CD14-positive monocyte (primary cell): ENCODE results near the gene IGSF9. TPM values are rescaled to one million over a fixed set of nuclear protein-coding genes. Genes with fewer than 3 reads are reported as not detected.

Experiments used
- DNase-seq, 3 donors: peaks; one replicate each; pipeline ENCODE4 v3.0.0-alpha.2; 2011 to 2022
- H2AFZ ChIP-seq: 2 replicates; pipeline ENCODE4 v1.6.0; 2012; ENCODE audit warnings: mild to moderate bottlenecking, low read depth, low read length, inconsistent platforms; ENCODE audit not compliant: insufficient read depth, poor library complexity, severe bottlenecking
- H3K27ac ChIP-seq, 2 donors: 1 replicate in 1 of 2; 2 replicates in 1 of 2; pipeline ENCODE4 v1.5.1; 2012 to 2013; ENCODE audit warnings: low read length in 2 of 2, control low read depth in 1 of 2, inconsistent platforms in 1 of 2, low read depth in 1 of 2, mild to moderate bottlenecking in 1 of 2
- H3K27me3 ChIP-seq, 2 donors: one replicate each; pipeline versions ENCODE4 v1.6.0 to v1.6.1; 2011 to 2013; ENCODE audit warnings: low read length in 2 of 2; ENCODE audit not compliant: control insufficient read depth in 2 of 2, insufficient read depth in 2 of 2
- H3K36me3 ChIP-seq, 2 donors: replicated peaks in 1 of 2; 1 replicate in 1 of 2; 2 replicates in 1 of 2; pipeline versions ENCODE4 v1.5.1 to v1.6.1; 2012 to 2013; ENCODE audit warnings: low read length in 2 of 2, control low read depth in 1 of 2, inconsistent platforms in 1 of 2, mild to moderate bottlenecking in 1 of 2; ENCODE audit not compliant: insufficient read depth in 2 of 2, control insufficient read depth in 1 of 2
- H3K4me1 ChIP-seq, 2 donors: 1 replicate in 1 of 2; 2 replicates in 1 of 2; pipeline versions ENCODE4 v1.5.1 to v1.6.1; 2012 to 2013; ENCODE audit warnings: low read length in 2 of 2, control low read depth in 1 of 2, inconsistent platforms in 1 of 2, mild to moderate bottlenecking in 1 of 2, moderate library complexity in 1 of 2; ENCODE audit not compliant: insufficient read depth in 2 of 2, control insufficient read depth in 1 of 2
- H3K4me2 ChIP-seq: replicated peaks from 2 replicates; pipeline ENCODE3; 2012; ENCODE audit warnings: low read length, moderate library complexity, mild to moderate bottlenecking; ENCODE audit not compliant: poor library complexity, severe bottlenecking; ENCODE audit errors: extremely low read depth
- H3K4me3 ChIP-seq, 3 experiments: fragments of 200-600 bp in 1 of 3; sonication (generic) in 1 of 3; replicated peaks in 1 of 3; 1 replicate in 2 of 3; 2 replicates in 1 of 3; pipeline ENCODE4 v1.5.1; 2011 to 2013; ENCODE audit warnings: low read length in 3 of 3, mild to moderate bottlenecking in 3 of 3, control low read depth in 2 of 3, low read depth in 2 of 3, inconsistent platforms in 1 of 3, moderate library complexity in 1 of 3
- H3K79me2 ChIP-seq: 2 replicates; pipeline ENCODE4 v1.6.0; 2012; ENCODE audit warnings: mild to moderate bottlenecking, control low read depth, inconsistent platforms, low read length, moderate library complexity; ENCODE audit not compliant: insufficient read depth
- H3K9ac ChIP-seq: 2 replicates; pipeline ENCODE4 v1.6.0; 2017; ENCODE audit warnings: low read length, mild to moderate bottlenecking; ENCODE audit not compliant: insufficient read depth, poor library complexity, severe bottlenecking
- H3K9me3 ChIP-seq, 2 donors: replicated peaks in 1 of 2; 1 replicate in 1 of 2; 2 replicates in 1 of 2; pipeline versions ENCODE4 v1.5.1 to v1.6.1; 2012 to 2013; ENCODE audit warnings: low read length in 2 of 2, control low read depth in 1 of 2; ENCODE audit not compliant: control insufficient read depth in 1 of 2, insufficient read depth in 1 of 2
- H4K20me1 ChIP-seq: 2 replicates; pipeline ENCODE4 v1.6.0; 2012; ENCODE audit warnings: mild to moderate bottlenecking, low read length, control low read depth, moderate library complexity; ENCODE audit not compliant: insufficient read depth
- H3K27ac Mint-ChIP-seq, 7 donors: one replicate each; pipeline ENCODE4 v1.8.0; 2020; ENCODE audit warnings: mild to moderate bottlenecking in 7 of 7, mixed read lengths in 7 of 7, moderate library complexity in 6 of 7, inconsistent platforms in 2 of 7
- H3K27me3 Mint-ChIP-seq, 3 donors: one replicate each; pipeline ENCODE4 v1.8.0; 2021 to 2022; ENCODE audit warnings: low read depth in 3 of 3, mild to moderate bottlenecking in 3 of 3, mixed read lengths in 3 of 3, moderate library complexity in 3 of 3, inconsistent platforms in 1 of 3
- H3K36me3 Mint-ChIP-seq, 2 donors: one replicate each; pipeline ENCODE4 v1.8.0; 2020; ENCODE audit warnings: mixed read lengths in 2 of 2, inconsistent platforms in 1 of 2, mild to moderate bottlenecking in 1 of 2
- H3K4me1 Mint-ChIP-seq: one replicate; pipeline ENCODE4 v1.8.0; 2020; ENCODE audit warnings: mild to moderate bottlenecking, mixed read lengths
- H3K4me3 Mint-ChIP-seq, 2 donors: one replicate each; pipeline ENCODE4 v1.8.0; 2020; ENCODE audit warnings: mild to moderate bottlenecking in 2 of 2, mixed read lengths in 2 of 2, moderate library complexity in 1 of 2
- H3K9me3 Mint-ChIP-seq, 7 donors: one replicate each; pipeline ENCODE4 v1.8.0; 2020 to 2022; ENCODE audit warnings: mixed read lengths in 7 of 7, mild to moderate bottlenecking in 6 of 7, moderate library complexity in 6 of 7, inconsistent platforms in 2 of 7
- WGBS: methylation state at CpG from one replicate; pipeline ENCODE4 v1.1.5; 2013; ENCODE audit warnings: missing lambda C conversion rate; ENCODE audit not compliant: insufficient coverage; 5-methylcytosine and 5-hydroxymethylcytosine counted together
- intact Hi-C, 2 donors: fragments of 100-400 bp; cut with micrococcal nuclease; formaldehyde crosslinking; loops; one replicate each; pipeline versions ENCODE4 v1.15.0 to v1.15.1; 2023
- polyA plus RNA-seq, 3 donors: library from polyadenylated mRNA; depleted of rRNA in 1 of 3; unstranded in 2 of 3; stranded (reverse) in 1 of 3; fragments of 300-500 nt in 2 of 3; fragments of >200 nt in 1 of 3; fragmentation: Illumina TruSeq in 2 of 3; gene quantifications; 1 replicate in 2 of 3; 2 replicates in 1 of 3; pipeline ENCODE4 v1.2.3, GENCODE V29; 2012 to 2021
- TF ChIP-seq, protein P1 (sequence below): fragments of 200-600 bp; IDR thresholded peaks from one replicate; pipeline ENCODE4 v1.8.0; 2022; ENCODE audit warnings: antibody characterized with exemption, mild to moderate bottlenecking

Gene IGSF9
- polyA plus RNA-seq, 3 donors: 0.04 TPM; not detected in 2

DNA sequence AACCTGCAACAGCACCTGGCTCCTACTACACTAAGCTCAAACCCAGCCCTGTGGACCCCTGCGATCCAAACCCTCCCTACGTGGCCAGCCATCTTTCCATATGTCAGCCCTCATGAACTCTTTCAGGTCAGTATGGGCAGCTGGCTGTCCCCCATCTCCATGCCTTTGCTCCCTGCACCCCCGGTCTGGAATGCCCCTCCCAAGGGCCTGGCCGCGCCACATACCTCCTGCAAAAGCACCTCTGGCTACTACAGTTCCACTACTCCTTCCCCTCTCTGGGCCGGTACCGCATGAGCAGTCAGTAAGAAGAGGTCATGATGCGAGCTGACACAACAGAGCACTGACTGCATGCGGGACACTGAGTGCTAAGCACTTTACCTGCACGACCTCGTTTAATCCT, 10.1 kb downstream of the IGSF9 start:
- TF ChIP-seq, protein P1, sequence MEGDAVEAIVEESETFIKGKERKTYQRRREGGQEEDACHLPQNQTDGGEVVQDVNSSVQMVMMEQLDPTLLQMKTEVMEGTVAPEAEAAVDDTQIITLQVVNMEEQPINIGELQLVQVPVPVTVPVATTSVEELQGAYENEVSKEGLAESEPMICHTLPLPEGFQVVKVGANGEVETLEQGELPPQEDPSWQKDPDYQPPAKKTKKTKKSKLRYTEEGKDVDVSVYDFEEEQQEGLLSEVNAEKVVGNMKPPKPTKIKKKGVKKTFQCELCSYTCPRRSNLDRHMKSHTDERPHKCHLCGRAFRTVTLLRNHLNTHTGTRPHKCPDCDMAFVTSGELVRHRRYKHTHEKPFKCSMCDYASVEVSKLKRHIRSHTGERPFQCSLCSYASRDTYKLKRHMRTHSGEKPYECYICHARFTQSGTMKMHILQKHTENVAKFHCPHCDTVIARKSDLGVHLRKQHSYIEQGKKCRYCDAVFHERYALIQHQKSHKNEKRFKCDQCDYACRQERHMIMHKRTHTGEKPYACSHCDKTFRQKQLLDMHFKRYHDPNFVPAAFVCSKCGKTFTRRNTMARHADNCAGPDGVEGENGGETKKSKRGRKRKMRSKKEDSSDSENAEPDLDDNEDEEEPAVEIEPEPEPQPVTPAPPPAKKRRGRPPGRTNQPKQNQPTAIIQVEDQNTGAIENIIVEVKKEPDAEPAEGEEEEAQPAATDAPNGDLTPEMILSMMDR: no peak
- Histone ChIP-seq H3K4me1 (peaks cover 40 to 49% of the 10 kb centered on the region in 2 donors), H3K4me3 (no peak overlapping the region), H3K27me3 (no peaks in the 10 kb centered on the region), H3K9me3 (no peaks in the 10 kb centered on the region), H2AFZ (no peak overlapping the region), H3K9ac (no peak overlapping the region), H3K36me3 (no peaks in the 10 kb centered on the region), H3K79me2 (peaks cover 40% of the 10 kb centered on the region), H4K20me1 (no peaks in the 10 kb centered on the region), H3K4me2 (no peak overlapping the region), H3K27ac (no peak overlapping the region)
- intact Hi-C loops: loop anchor here (5.0 to 10.0 kb wide), 2 partner anchors 152 to 159 kb away; partner anchors contain the start of gene IGSF8 (in 1 of the 2)
- 96% methylated on average over 10 of the region's 11 CpGs for WGBS
- Mint-ChIP-seq H3K9me3 (peaks cover 0 to 1% (median 0%) of the 10 kb centered on the region in 7 donors), H3K27me3 (peaks cover 0 to 4% (median 2%) of the 10 kb centered on the region in 3 donors), H3K36me3 (no peaks in the 10 kb centered on the region), H3K27ac (peak overlapping the region in 2 of 7 donors; percentile 43 to 44), H3K4me1 (peaks cover 49% of the 10 kb centered on the region), H3K4me3 (no peak overlapping the region)
- no peak for DNase-seq

DNA sequence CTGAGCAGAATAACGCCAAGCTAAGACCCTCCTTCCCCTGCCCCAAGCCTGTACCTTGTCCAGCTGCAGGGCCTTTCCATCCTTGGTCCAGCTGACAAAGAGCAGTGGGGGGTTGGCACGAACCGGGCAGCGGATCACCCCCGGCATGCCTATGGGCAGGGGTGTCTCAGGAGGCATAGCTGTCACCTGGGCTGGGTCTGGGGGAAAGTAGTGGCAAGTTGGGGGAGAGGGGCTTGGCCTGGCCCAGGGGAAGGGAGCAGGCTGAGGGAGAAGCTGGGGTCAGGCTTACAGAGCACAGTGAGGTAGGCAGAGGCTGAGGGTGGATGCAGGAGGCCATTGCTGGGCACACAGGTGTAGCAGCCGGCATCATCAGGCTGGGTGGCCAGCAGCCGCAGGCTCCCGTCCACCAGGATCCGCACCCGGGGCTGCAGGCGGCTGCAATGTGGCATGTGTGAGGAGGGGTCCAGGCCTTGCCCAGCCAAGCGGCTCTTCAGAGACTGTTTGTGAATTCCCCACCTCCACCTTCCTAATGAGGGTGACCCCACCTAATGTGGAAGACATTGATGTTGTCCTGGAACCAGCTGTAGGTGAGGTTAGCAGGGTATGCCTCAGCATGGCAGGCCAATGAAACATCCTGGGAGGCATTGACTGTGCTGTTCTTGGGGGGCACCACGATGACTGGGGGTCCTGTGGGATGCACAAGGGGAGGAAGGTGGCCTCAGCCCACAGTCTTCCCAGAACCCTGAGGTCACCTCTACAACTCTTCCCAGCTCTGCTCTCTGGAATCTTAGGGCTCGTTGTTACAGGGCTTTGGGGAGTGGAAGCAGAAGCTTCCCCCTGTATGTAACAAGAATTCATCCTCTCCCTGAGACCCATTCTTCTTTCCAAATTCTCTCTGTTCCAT, 11.0 kb downstream of the IGSF9 start:
- intact Hi-C loops: loop anchor here (5.0 to 10.0 kb wide), 3 partner anchors 42 to 160 kb away; partner anchors contain the start of gene IGSF8 (in 1 of the 2)
- peaks cover 0 to 1% (median 0%) of the 10 kb centered on the region in 7 donors for H3K9me3 Mint-ChIP-seq
- H3K9me3 ChIP-seq: no peaks in the 10 kb centered on the region
- 100% methylated on average over 6 of the region's 14 CpGs for WGBS
- no peak overlapping the region for H3K4me3 Mint-ChIP-seq
- H3K36me3 Mint-ChIP-seq: no peaks in the 10 kb centered on the region
- TF ChIP-seq, protein P1: no peak
- H3K36me3 ChIP-seq: no peaks in the 10 kb centered on the region
- H3K27ac Mint-ChIP-seq: no peak overlapping the region
- DNase-seq: no peak
- H3K27ac ChIP-seq: no peak overlapping the region
- no peak overlapping the region for H2AFZ ChIP-seq
- no peak overlapping the region for H3K4me2 ChIP-seq
- peaks cover 0 to 4% (median 2%) of the 10 kb centered on the region in 3 donors for H3K27me3 Mint-ChIP-seq
- peaks cover 30% of the 10 kb centered on the region for H3K79me2 ChIP-seq
- no peak overlapping the region for H3K9ac ChIP-seq
- no peaks in the 10 kb centered on the region for H4K20me1 ChIP-seq
- no peak overlapping the region for H3K4me3 ChIP-seq
- no peaks in the 10 kb centered on the region for H3K27me3 ChIP-seq
- H3K4me1 Mint-ChIP-seq: peaks cover 42% of the 10 kb centered on the region
- peaks cover 39 to 40% of the 10 kb centered on the region in 2 donors for H3K4me1 ChIP-seq
